ENCODE data around the gene CTTN. TPM values are rescaled to one million over a fixed set of nuclear protein-coding genes. Genes with fewer than 3 reads are reported as not detected.

CTTN gene
- total and polyA plus RNA-seq, 2 experiments from 2014 or later = 249 to 268 TPM

DNA sequence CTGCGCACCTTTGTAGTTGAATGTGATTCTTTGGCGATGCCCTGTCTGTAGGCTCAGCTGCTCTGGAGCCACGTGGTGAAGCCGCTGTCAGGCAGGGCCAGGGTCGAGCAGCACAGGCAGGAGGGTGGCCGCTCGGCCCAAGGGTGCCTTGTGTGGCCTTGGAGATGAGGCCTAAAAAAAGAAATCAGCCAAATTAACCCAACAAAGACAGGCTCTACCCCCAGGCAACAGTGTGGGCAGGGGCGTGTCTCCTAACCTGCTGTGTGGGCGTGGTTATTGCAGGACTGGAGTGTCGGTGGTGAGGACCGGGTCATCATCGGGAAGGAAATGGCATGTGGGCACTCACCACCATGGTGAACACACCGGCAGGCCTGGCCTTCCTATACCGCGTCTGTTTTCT, 34.3 kb downstream of the CTTN start:
- H3K9me3 ChIP-seq (ENCODE audit: low read depth) = no peaks in the 10 kb centered on the region
- no peak overlapping the region for H3K4me3 ChIP-seq
- in situ Hi-C loops (cut with MboI) = no loop called here
- 96 to 98% methylated on average over 15 of the region's 15 CpGs for WGBS, 2 experiments (ENCODE audit: low coverage in 1 of 2, low lambda C conversion rate in 2 of 2, missing lambda C conversion rate in 2 of 2)
- H3K9me2 ChIP-seq (ENCODE audit: insufficient read depth) = no peaks in the 10 kb centered on the region
- H4K20me1 ChIP-seq (ENCODE audit: insufficient read depth) = no peaks in the 10 kb centered on the region
- H3K79me2 ChIP-seq (ENCODE audit: insufficient read depth) = peaks cover 13% of the 10 kb centered on the region; the same call in 1 of the 2 replicates
- H3F3A ChIP-seq (ENCODE audit: insufficient read depth) = no peaks in the 10 kb centered on the region
- H2AFZ ChIP-seq = no peak overlapping the region
- no peaks in the 10 kb centered on the region for H3K27me3 ChIP-seq (replicated peaks; ENCODE audit: insufficient read depth)
- TF ChIP-seq EZH2 (IDR thresholded peaks at IDR 0.05; ENCODE audit: insufficient read depth, poor library complexity, severe bottlenecking) = no peak
- TF ChIP-seq EZH2phosphoT487 (IDR thresholded peaks at IDR 0.05; ENCODE audit: insufficient read depth, low read depth) = no peak
- H3K9ac ChIP-seq = no peak overlapping the region
- no peaks in the 10 kb centered on the region for H3K4me1 ChIP-seq (ENCODE audit: insufficient read depth)
- peaks cover 13% of the 10 kb centered on the region for H3K36me3 ChIP-seq (ENCODE audit: low read depth)
- no peak overlapping the region for H3K27ac ChIP-seq
- DNase-seq = no peak
- H3K4me2 ChIP-seq (ENCODE audit: unreplicated experiment) = no peak overlapping the region

DNA sequence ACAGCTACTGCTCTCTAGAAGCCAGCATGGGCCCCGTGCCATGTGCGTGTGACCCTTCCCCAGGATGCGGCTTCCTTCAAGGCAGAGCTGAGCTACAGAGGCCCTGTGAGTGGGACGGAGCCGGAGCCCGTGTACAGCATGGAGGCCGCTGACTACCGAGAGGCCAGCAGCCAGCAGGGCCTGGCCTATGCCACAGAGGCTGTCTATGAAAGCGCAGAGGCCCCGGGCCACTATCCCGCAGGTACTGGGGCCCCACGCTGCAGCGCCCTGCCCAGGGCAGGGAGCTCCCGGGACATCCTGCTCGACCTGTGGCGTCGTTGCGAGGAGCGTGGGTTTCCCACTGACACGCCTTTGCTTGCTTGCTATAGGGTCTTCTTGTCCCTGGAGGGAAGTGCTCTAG, 34.7 kb downstream of the CTTN start:
- Histone ChIP-seq H4K20me1 (ENCODE audit: insufficient read depth) (no peaks in the 10 kb centered on the region), H2AFZ (no peak overlapping the region), H3K27me3 (replicated peaks; ENCODE audit: insufficient read depth) (no peaks in the 10 kb centered on the region), H3K79me2 (ENCODE audit: insufficient read depth) (peaks cover 10% of the 10 kb centered on the region; the same call in 1 of the 2 replicates), H3K4me1 (ENCODE audit: insufficient read depth) (no peaks in the 10 kb centered on the region), H3K9me3 (ENCODE audit: low read depth) (no peaks in the 10 kb centered on the region), H3K4me3 (no peak overlapping the region), H3K4me2 (ENCODE audit: unreplicated experiment) (no peak overlapping the region), H3K9ac (no peak overlapping the region), H3K9me2 (ENCODE audit: insufficient read depth) (no peaks in the 10 kb centered on the region), H3K27ac (no peak overlapping the region), H3K36me3 (ENCODE audit: low read depth) (peaks cover 13% of the 10 kb centered on the region), H3F3A (ENCODE audit: insufficient read depth) (peaks cover 3% of the 10 kb centered on the region)
- WGBS, 2 experiments (ENCODE audit: low coverage in 1 of 2, low lambda C conversion rate in 2 of 2, missing lambda C conversion rate in 2 of 2) = 98 to 100% methylated on average over 20 of the region's 20 CpGs
- DNase-seq = no peak
- in situ Hi-C loops (cut with MboI) = no loop called here
- TF ChIP-seq EZH2phosphoT487 (IDR thresholded peaks at IDR 0.05; ENCODE audit: insufficient read depth, low read depth) (no peak), EZH2 (IDR thresholded peaks at IDR 0.05; ENCODE audit: insufficient read depth, poor library complexity, severe bottlenecking) (no peak)

DNA sequence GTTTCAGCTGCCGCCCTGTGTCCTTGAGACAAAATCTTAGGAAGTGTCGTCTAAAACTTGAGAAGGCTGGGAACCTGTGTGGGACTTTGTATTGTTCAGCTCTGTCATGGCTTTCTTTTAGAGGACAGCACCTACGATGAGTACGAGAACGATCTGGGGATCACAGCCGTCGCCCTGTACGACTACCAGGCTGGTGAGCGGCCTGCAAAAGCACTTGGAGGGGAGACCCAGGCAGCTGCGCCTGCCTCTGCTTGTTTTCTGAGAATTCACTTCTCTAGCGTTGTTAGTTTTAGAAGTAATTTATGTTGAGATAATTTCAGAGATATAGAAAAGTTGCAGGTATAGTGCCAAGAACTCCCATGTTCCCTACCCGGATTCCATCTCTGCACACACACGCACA, 35.2 kb downstream of the CTTN start:
- H3F3A ChIP-seq (ENCODE audit: insufficient read depth) = peaks cover 5% of the 10 kb centered on the region
- H2AFZ ChIP-seq = no peak overlapping the region
- no peak overlapping the region for H3K4me3 ChIP-seq
- no peak overlapping the region for H3K4me2 ChIP-seq (ENCODE audit: unreplicated experiment)
- no peaks in the 10 kb centered on the region for H3K27me3 ChIP-seq (replicated peaks; ENCODE audit: insufficient read depth)
- H3K9me2 ChIP-seq (ENCODE audit: insufficient read depth) = no peaks in the 10 kb centered on the region
- peaks cover 5% of the 10 kb centered on the region; the same call in 1 of the 2 replicates for H3K79me2 ChIP-seq (ENCODE audit: insufficient read depth)
- no peaks in the 10 kb centered on the region for H4K20me1 ChIP-seq (ENCODE audit: insufficient read depth)
- DNase-seq = no peak
- no peaks in the 10 kb centered on the region for H3K9me3 ChIP-seq (ENCODE audit: low read depth)
- no peak overlapping the region for H3K9ac ChIP-seq
- WGBS, 2 experiments (ENCODE audit: low coverage in 1 of 2, low lambda C conversion rate in 2 of 2, missing lambda C conversion rate in 2 of 2) = 93% methylated on average over 13 of the region's 13 CpGs
- no peak for TF ChIP-seq EZH2 (IDR thresholded peaks at IDR 0.05; ENCODE audit: insufficient read depth, poor library complexity, severe bottlenecking)
- TF ChIP-seq EZH2phosphoT487 (IDR thresholded peaks at IDR 0.05; ENCODE audit: insufficient read depth, low read depth) = no peak
- H3K4me1 ChIP-seq (ENCODE audit: insufficient read depth) = no peaks in the 10 kb centered on the region
- peaks cover 10% of the 10 kb centered on the region for H3K36me3 ChIP-seq (ENCODE audit: low read depth)
- in situ Hi-C loops (cut with MboI) = no loop called here
- no peak overlapping the region for H3K27ac ChIP-seq

DNA sequence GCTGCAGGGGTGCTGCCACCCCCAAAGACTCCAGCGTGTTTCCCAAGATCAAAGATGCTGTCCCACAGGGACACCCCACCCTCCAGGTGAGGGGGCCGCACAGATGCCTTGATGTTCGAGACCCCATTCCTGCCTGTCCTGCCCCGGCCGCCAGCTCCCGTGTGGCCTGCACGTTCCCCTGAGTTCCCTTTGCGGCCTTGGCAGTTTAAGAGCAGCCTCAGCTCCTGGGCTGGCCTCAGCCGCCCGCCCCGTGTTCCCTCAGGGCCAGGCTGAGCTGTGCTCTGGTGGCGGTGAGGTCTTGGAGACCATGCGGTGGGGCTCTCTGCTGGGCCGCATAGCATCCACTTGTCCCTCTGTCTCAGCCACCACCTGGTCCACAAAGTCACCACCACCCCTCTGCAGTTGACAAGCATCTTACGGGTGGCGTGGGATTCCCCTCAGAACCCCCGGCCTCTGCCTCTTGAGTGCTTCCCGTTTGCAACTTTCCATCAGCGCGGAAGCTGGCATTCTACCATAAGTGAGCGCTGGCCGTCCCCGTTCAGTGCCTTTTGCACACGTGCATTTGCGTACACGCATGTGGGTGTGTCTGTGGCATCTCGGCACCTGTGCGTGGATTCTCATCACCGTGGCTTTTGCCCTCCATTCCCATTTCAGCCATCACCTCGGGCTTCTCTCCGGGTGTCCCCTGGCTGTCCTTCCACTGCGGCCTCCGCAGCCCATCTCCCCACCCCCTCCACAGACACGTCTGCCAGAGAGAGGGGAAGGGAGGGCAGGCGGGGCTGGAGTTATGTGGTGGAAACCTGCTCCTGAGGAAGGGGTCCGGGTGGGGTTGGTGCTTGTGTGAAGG, 35.9 kb downstream of the CTTN start:
- WGBS, 2 experiments (ENCODE audit: low coverage in 1 of 2, low lambda C conversion rate in 2 of 2, missing lambda C conversion rate in 2 of 2) = 93% methylated on average over 36 of the region's 36 CpGs
- no peaks in the 10 kb centered on the region for H4K20me1 ChIP-seq (ENCODE audit: insufficient read depth)
- in situ Hi-C loops (cut with MboI) = no loop called here

More for the DNA sequence above, 35.9 kb downstream of the CTTN start:
- Histone ChIP-seq H3K4me2 (ENCODE audit: unreplicated experiment) (no peak overlapping the region), H3K36me3 (ENCODE audit: low read depth) (peaks cover 3% of the 10 kb centered on the region; the same call in 1 of the 2 replicates), H3K79me2 (ENCODE audit: insufficient read depth) (no peaks in the 10 kb centered on the region), H3F3A (ENCODE audit: insufficient read depth) (peaks cover 5% of the 10 kb centered on the region), H3K4me1 (ENCODE audit: insufficient read depth) (no peaks in the 10 kb centered on the region), H3K9me2 (ENCODE audit: insufficient read depth) (no peaks in the 10 kb centered on the region), H2AFZ (no peak overlapping the region), H3K9me3 (ENCODE audit: low read depth) (no peaks in the 10 kb centered on the region), H3K27ac (no peak overlapping the region), H3K4me3 (no peak overlapping the region), H3K27me3 (replicated peaks; ENCODE audit: insufficient read depth) (no peaks in the 10 kb centered on the region), H3K9ac (no peak overlapping the region)
- no peak for TF ChIP-seq EZH2phosphoT487 (IDR thresholded peaks at IDR 0.05; ENCODE audit: insufficient read depth, low read depth)
- TF ChIP-seq EZH2 (IDR thresholded peaks at IDR 0.05; ENCODE audit: insufficient read depth, poor library complexity, severe bottlenecking) = no peak
- DNase-seq = no peak
